HEK293T (cell line): ENCODE measurements around the gene SCUBE2.
A peak's percentile ranks its signal among the peaks of the same experiment; 100 is the strongest.

Source experiments
- CTCF ChIA-PET: fragments of 350-600 bp; formaldehyde crosslinking; extraction: SDS; loops from one replicate; lab custom pipeline; 2021; ENCODE audit warnings: antibody characterized with exemption, inconsistent platforms; lab: Yijun Ruan, JAX
- POLR2A ChIA-PET: fragments of 350-600 bp; formaldehyde crosslinking; extraction: SDS; loops from one replicate; lab custom pipeline; 2020; ENCODE audit warnings: antibody characterized with exemption, inconsistent platforms; lab: Yijun Ruan, JAX
- DNase-seq: peaks from one replicate; pipeline ENCODE4 v3.0.0; 2012; ENCODE audit warnings: mixed read lengths; ENCODE audit errors: extremely low spot score
- ARNT ChIP-seq: fragments of 450-650 bp; IDR thresholded peaks from 2 replicates; pipeline ENCODE4 v1.6.1; 2017; ENCODE audit warnings: mild to moderate bottlenecking
- BHLHE40 ChIP-seq: fragments of 450-650 bp; IDR thresholded peaks from 2 replicates; pipeline ENCODE4 v1.6.1; 2016; ENCODE audit warnings: mild to moderate bottlenecking, moderate library complexity, borderline replicate concordance
- CTBP1 ChIP-seq: fragments of 450-650 bp; IDR thresholded peaks from 2 replicates; pipeline ENCODE4 v1.6.1; 2016; ENCODE audit warnings: borderline replicate concordance
- ELF4 ChIP-seq: fragments of 450-650 bp; IDR thresholded peaks from 2 replicates; pipeline ENCODE4 v1.6.1; 2017; ENCODE audit warnings: antibody characterized with exemption
- FOXA1 ChIP-seq: fragments of 450-650 bp; IDR thresholded peaks from 2 replicates; pipeline ENCODE4 v1.6.1; 2016; ENCODE audit warnings: mild to moderate bottlenecking
- FOXK2 ChIP-seq: fragments of 450-650 bp; IDR thresholded peaks from 2 replicates; pipeline ENCODE4 v1.6.1; 2016; ENCODE audit warnings: mild to moderate bottlenecking
- FOXM1 ChIP-seq: fragments of 450-650 bp; IDR thresholded peaks from 2 replicates; pipeline ENCODE4 v1.6.1; 2017; ENCODE audit warnings: mild to moderate bottlenecking, borderline replicate concordance
- HDGF ChIP-seq: fragments of 450-650 bp; IDR thresholded peaks from 2 replicates; pipeline ENCODE4 v1.6.1; 2017; ENCODE audit warnings: antibody characterized with exemption, borderline replicate concordance
- L3MBTL2 ChIP-seq: fragments of 450-650 bp; conservative IDR thresholded peaks from 2 replicates; pipeline ENCODE4 v1.6.1; 2016; ENCODE audit warnings: mild to moderate bottlenecking
- LEF1 ChIP-seq: fragments of 450-650 bp; IDR thresholded peaks from 2 replicates; pipeline ENCODE4 v1.6.1; 2017; ENCODE audit warnings: mild to moderate bottlenecking, borderline replicate concordance
- NFRKB ChIP-seq: fragments of 450-650 bp; IDR thresholded peaks from 2 replicates; pipeline ENCODE4 v1.6.1; 2016; ENCODE audit warnings: mild to moderate bottlenecking, moderate library complexity
- PKNOX1 ChIP-seq: fragments of 450-650 bp; IDR thresholded peaks from 2 replicates; pipeline ENCODE4 v1.6.1; 2016
- SP1 ChIP-seq: fragments of 450-650 bp; IDR thresholded peaks from 2 replicates; pipeline ENCODE4 v1.6.1; 2017
- SUZ12 ChIP-seq: fragments of 450-650 bp; IDR thresholded peaks from 2 replicates; pipeline ENCODE4 v1.6.1; 2016; ENCODE audit warnings: mild to moderate bottlenecking
- TARDBP ChIP-seq: fragments of 450-650 bp; IDR thresholded peaks from 2 replicates; pipeline ENCODE4 v1.6.1; 2016
- ZNF384 ChIP-seq: fragments of 450-650 bp; IDR thresholded peaks from 2 replicates; pipeline ENCODE4 v1.6.1; 2016

Gene SCUBE2

GRCh38 chr11:9137293-9138132 is 46.1 kb upstream of the SCUBE2 start:
- TF ChIP-seq TARDBP (no peak), HDGF (no peak), PKNOX1 (no peak), ARNT (no peak)
- DNase-seq, result peak; percentile 85
- CTCF ChIA-PET, result interaction anchor here (0.5 to 1.9 kb wide), 18 partner anchors 9 to 553 kb away, joined by 3 to 25 read pairs (median 4); no protein-coding TSS in a partner anchor
- POLR2A ChIA-PET, result interaction anchor here (1.0 kb wide), 1 partner anchor 322 kb away, joined by 5 read pairs; no protein-coding TSS in a partner anchor

- ChIA-PET CTCF (interaction anchor here (1.5 to 1.9 kb wide), 4 partner anchors 8 to 121 kb away, joined by 4 to 25 read pairs (median 6); no protein-coding TSS in a partner anchor), POLR2A (no interaction called here)
- TF ChIP-seq HDGF (no peak), LEF1 (no peak), NFRKB (no peak), CTBP1 (no peak), SP1 (no peak)
- no peak for DNase-seq
Measured at GRCh38 chr11:9136741-9137140, 45.3 kb upstream of the SCUBE2 start.

GRCh38 chr11:9133956-9134355 is 42.6 kb upstream of the SCUBE2 start:
- CTCF ChIA-PET, result no interaction called here
- no peak for TF ChIP-seq LEF1
- TF ChIP-seq TARDBP, result no peak
- no peak for TF ChIP-seq BHLHE40
- TF ChIP-seq NFRKB, result no peak
- TF ChIP-seq L3MBTL2, result no peak
- TF ChIP-seq ARNT, result no peak
- no peak for TF ChIP-seq FOXK2
- TF ChIP-seq ZNF384, result no peak

GRCh38 chr11:9132203-9132878 is 40.9 kb upstream of the SCUBE2 start:
- TF ChIP-seq ELF4 (no peak), FOXK2 (no peak), CTBP1 (no peak), FOXA1 (no peak), PKNOX1 (no peak), NFRKB (no peak), ARNT (no peak), HDGF (no peak), LEF1 (no peak), SUZ12 (no peak), FOXM1 (no peak), ZNF384 (no peak), TARDBP (no peak), SP1 (no peak), L3MBTL2 (no peak)
- no peak for DNase-seq
- POLR2A ChIA-PET, result no interaction called here
- CTCF ChIA-PET, result no interaction called here

More at GRCh38 chr11:9133956-9134355, 42.6 kb upstream of the SCUBE2 start:
- DNase-seq, result no peak
- POLR2A ChIA-PET, result no interaction called here

GRCh38 chr11:9130297-9130696 is 38.9 kb upstream of the SCUBE2 start:
- POLR2A ChIA-PET, result no interaction called here
- TF ChIP-seq HDGF (no peak), PKNOX1 (no peak), LEF1 (no peak), FOXK2 (no peak), TARDBP (no peak), SUZ12 (no peak), NFRKB (no peak), ELF4 (no peak)

GRCh38 chr11:9126636-9127035 is 35.2 kb upstream of the SCUBE2 start:
- DNase-seq, result no peak
- POLR2A ChIA-PET, result no interaction called here
- CTCF ChIA-PET, result no interaction called here
- TF ChIP-seq ARNT, result no peak
- no peak for TF ChIP-seq ELF4
- no peak for TF ChIP-seq PKNOX1
- TF ChIP-seq SP1, result no peak
- no peak for TF ChIP-seq ZNF384
- TF ChIP-seq L3MBTL2, result no peak

More at GRCh38 chr11:9130297-9130696, 38.9 kb upstream of the SCUBE2 start:
- CTCF ChIA-PET, result interaction anchor here (0.6 kb wide), 1 partner anchor 192 kb away, joined by 5 read pairs; no protein-coding TSS in a partner anchor
- no peak for DNase-seq
